ENCODE results near the gene TGIF1. TPM values are rescaled to one million over a fixed set of nuclear protein-coding genes. Genes with fewer than 3 reads are reported as not detected.

The TGIF1 gene
- total and polyA plus RNA-seq, 9 of the 15 experiments (the other 6 are each of a cell fraction or from before 2014, with no cell fraction given) = 16.1 to 77.7 (median 44.6) TPM

DNA sequence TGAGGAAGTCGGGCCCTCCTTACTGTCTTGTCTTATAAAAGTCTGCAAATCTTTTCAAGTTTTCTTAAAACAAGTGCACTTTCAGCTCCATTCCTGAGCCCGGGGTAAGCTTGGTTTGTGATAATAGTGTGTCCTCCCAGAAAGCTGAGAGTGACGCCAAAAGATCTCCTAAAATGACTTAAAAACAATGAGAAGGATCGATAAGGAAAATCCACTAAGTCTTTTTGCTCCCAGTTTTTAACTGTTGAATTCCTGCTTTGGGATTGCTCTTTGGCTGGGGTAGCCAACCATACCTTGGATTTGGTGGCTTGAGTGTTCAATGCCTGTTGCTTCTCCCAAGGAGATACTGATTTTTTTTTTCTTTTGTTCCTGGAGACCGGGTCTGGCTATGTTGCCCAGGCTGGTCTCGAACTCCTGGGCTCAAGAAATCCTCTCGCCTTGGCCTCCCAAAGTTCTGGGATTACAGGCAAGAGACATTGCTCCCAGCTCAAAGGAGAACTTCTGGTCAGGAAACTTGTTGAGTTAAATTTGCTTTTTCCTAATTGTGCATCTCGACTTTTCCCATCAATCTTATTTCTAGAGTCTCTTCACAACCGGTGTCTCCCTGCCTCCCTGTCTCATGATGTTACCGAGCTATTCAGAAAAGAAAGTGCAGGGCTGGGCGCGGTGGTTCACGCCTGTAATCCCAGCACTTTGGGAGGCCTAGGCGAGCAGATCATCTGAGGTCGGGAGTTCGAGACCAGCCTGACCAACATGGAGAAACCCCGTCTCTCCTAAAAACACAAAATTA lies 3.0 kb downstream of the TGIF1 start (continued):
- TF ChIP-seq, protein P1, sequence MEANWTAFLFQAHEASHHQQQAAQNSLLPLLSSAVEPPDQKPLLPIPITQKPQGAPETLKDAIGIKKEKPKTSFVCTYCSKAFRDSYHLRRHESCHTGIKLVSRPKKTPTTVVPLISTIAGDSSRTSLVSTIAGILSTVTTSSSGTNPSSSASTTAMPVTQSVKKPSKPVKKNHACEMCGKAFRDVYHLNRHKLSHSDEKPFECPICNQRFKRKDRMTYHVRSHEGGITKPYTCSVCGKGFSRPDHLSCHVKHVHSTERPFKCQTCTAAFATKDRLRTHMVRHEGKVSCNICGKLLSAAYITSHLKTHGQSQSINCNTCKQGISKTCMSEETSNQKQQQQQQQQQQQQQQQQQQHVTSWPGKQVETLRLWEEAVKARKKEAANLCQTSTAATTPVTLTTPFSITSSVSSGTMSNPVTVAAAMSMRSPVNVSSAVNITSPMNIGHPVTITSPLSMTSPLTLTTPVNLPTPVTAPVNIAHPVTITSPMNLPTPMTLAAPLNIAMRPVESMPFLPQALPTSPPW (CRISPR knock-in tag; IDR thresholded peaks at IDR 0.05) = no peak
- TF ChIP-seq ZNF197 (CRISPR knock-in tag; IDR thresholded peaks at IDR 0.05; ENCODE audit: low read depth) = no peak
- TF ChIP-seq DDX20 (tag; IDR thresholded peaks at IDR 0.05; ENCODE audit: low read depth) = no peak
- TF ChIP-seq FOXK1 (CRISPR knock-in tag; IDR thresholded peaks at IDR 0.05; ENCODE audit: borderline replicate concordance) = no peak
- TF ChIP-seq CBX2 (IDR thresholded peaks at IDR 0.05; ENCODE audit: insufficient read depth, low read length, poor library complexity, severe bottlenecking) = no peak
- TF ChIP-seq TAF15 (IDR thresholded peaks at IDR 0.05; ENCODE audit: low read depth, low read length) = no peak
- no peak for TF ChIP-seq ZFP30 (CRISPR knock-in tag; IDR thresholded peaks at IDR 0.05; ENCODE audit: borderline replicate concordance)
- TF ChIP-seq CCAR2 (IDR thresholded peaks at IDR 0.05; ENCODE audit: low read depth, low read length) = no peak
- TF ChIP-seq ELF1 (tag; IDR thresholded peaks at IDR 0.05) = no peak
- TF ChIP-seq, protein P2, sequence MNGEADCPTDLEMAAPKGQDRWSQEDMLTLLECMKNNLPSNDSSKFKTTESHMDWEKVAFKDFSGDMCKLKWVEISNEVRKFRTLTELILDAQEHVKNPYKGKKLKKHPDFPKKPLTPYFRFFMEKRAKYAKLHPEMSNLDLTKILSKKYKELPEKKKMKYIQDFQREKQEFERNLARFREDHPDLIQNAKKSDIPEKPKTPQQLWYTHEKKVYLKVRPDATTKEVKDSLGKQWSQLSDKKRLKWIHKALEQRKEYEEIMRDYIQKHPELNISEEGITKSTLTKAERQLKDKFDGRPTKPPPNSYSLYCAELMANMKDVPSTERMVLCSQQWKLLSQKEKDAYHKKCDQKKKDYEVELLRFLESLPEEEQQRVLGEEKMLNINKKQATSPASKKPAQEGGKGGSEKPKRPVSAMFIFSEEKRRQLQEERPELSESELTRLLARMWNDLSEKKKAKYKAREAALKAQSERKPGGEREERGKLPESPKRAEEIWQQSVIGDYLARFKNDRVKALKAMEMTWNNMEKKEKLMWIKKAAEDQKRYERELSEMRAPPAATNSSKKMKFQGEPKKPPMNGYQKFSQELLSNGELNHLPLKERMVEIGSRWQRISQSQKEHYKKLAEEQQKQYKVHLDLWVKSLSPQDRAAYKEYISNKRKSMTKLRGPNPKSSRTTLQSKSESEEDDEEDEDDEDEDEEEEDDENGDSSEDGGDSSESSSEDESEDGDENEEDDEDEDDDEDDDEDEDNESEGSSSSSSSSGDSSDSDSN (IDR thresholded peaks at IDR 0.05; ENCODE audit: borderline replicate concordance in 1 of 2, low read depth in 2 of 2, low read length in 2 of 2) = 0 out of 4 replicates have a peak, but pooled peaks of 1 of the 2 experiments have one; percentile 18
- TF ChIP-seq GATAD2A (IDR thresholded peaks at IDR 0.05) = no peak
- no peak for TF ChIP-seq MEF2A (IDR thresholded peaks at IDR 0.05; ENCODE audit: control insufficient read depth, low read depth, low read length)
- TF ChIP-seq STAT5A (IDR thresholded peaks at IDR 0.05; ENCODE audit: borderline replicate concordance, low read length) = no peak
- TF ChIP-seq, protein P3, sequence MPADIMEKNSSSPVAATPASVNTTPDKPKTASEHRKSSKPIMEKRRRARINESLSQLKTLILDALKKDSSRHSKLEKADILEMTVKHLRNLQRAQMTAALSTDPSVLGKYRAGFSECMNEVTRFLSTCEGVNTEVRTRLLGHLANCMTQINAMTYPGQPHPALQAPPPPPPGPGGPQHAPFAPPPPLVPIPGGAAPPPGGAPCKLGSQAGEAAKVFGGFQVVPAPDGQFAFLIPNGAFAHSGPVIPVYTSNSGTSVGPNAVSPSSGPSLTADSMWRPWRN (IDR thresholded peaks at IDR 0.05; ENCODE audit: low read depth) = no peak
- peak in 1 of 2 experiments; percentile 11; a peak in 1 of 4 replicates for TF ChIP-seq MAZ (CRISPR knock-in tag; conservative IDR thresholded peaks at IDR 0.05 in 1 of 2, IDR thresholded peaks at IDR 0.05 in 1 of 2)
- no peak for TF ChIP-seq DPF2 (IDR thresholded peaks at IDR 0.05)
- TF ChIP-seq ASH1L (IDR thresholded peaks at IDR 0.05; ENCODE audit: borderline replicate concordance, low read depth, partially characterized antibody) = no peak
- no peak for TF ChIP-seq HEY1 (CRISPR knock-in tag; IDR thresholded peaks at IDR 0.05; ENCODE audit: borderline replicate concordance)
- TF ChIP-seq ZNF75A (CRISPR knock-in tag; IDR thresholded peaks at IDR 0.05) = no peak
- no peak for TF ChIP-seq CHD2 (IDR thresholded peaks at IDR 0.05; ENCODE audit: low read depth, low read length)
- no peak for TF ChIP-seq FIP1L1 (IDR thresholded peaks at IDR 0.05; ENCODE audit: low read depth, low read length, poor library complexity, severe bottlenecking)
- TF ChIP-seq ZNF121 (CRISPR knock-in tag; conservative IDR thresholded peaks at IDR 0.05) = peak; percentile 66
- TF ChIP-seq NEUROD1 (IDR thresholded peaks at IDR 0.05; ENCODE audit: borderline replicate concordance, low read depth, low read length, partially characterized antibody) = no peak
- 0 out of 2 replicates have a peak, but pooled peaks have one; percentile 11 for TF ChIP-seq TAF7 (tag; IDR thresholded peaks at IDR 0.05)

Data from K562 (cell line).